Upper lobe of right lung (tissue), 1 donor: Measurements from ENCODE around the gene CD9. TPM values are rescaled to one million over a fixed set of nuclear protein-coding genes. Genes with fewer than 3 reads are reported as not detected.
A peak's percentile ranks its signal among the peaks of the same experiment; 100 is the strongest.

Experiments used
- ATAC-seq: fragments of 200-7000 bp; cut with Tn5 transposase; one replicate; pipeline ENCODE4 v1.9.1; 2020; ENCODE audit warnings: mild to moderate bottlenecking, moderate library complexity
- DNase-seq: peaks from one replicate; pipeline ENCODE4 v3.0.0-alpha.2; 2020
- H3K27ac ChIP-seq: fragments of 200-600 bp; one replicate; pipeline ENCODE4 v1.8.0; 2022
- H3K27me3 ChIP-seq: fragments of 200-600 bp; one replicate; pipeline ENCODE4 v1.8.0; 2022; ENCODE audit warnings: mild to moderate bottlenecking
- H3K36me3 ChIP-seq: fragments of 200-600 bp; one replicate; pipeline ENCODE4 v1.8.0; 2022
- H3K4me1 ChIP-seq: fragments of 200-600 bp; one replicate; pipeline ENCODE4 v1.8.0; 2022
- H3K4me3 ChIP-seq: fragments of 200-600 bp; one replicate; pipeline ENCODE4 v1.8.0; 2022; ENCODE audit warnings: mild to moderate bottlenecking
- H3K9me3 ChIP-seq: fragments of 200-600 bp; one replicate; pipeline ENCODE4 v1.8.0; 2022
- CTCF ChIP-seq: fragments of 200-600 bp; IDR thresholded peaks from one replicate; pipeline ENCODE4 v1.8.0; 2022; ENCODE audit warnings: antibody characterized with exemption
- intact Hi-C: fragments of 100-400 bp; cut with DNase I; formaldehyde crosslinking; loops from one replicate; pipeline ENCODE4 v1.11.0; 2022
- total RNA-seq: library from RNA; stranded (reverse); fragmentation: NEBNext Ultra II Directional; extraction: Animal tissue kit (Norgen Biotek cat#: 25700); gene quantifications from one replicate; pipeline ENCODE4 v1.2.1, GENCODE V29; 2021
- donor health status: DM: no; HTN: yes; CAD: no; lungs with severe emphysema.

The CD9 gene
- total RNA-seq, 1 donor from 2014 or later, result 445 TPM

DNA sequence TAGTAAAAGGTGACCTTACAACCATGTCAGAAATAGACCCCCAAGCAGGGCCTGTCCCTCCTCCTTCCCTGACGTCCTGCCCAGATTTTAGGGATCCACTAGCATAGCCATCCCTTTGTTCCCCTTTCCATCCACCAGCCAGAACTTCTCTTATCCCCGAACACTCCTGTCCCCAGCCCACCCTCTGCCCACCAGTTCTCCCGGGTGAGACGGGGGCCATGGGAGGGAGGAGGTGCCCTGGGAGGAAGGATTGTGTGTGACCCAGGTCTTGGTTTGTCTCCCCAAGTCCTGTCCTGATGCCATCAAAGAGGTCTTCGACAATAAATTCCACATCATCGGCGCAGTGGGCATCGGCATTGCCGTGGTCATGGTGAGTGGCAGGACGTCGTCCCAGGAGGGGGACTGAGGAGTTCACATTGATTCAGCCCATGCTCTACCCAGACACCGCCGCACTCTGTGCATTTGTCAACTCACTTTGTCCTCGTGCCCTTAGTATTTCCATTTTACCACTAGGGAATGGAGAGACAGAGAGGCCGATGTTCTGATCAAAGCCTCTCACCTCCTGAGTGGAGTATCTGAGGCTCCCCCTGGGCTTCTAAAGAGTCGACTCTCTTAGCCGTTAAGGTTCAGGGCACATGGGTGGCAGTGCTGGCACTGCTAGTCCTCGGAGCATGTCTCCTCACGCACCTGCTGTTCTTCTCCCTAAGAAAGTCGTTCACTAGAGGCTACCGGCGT is 35.9 kb downstream of the CD9 start:
- ATAC-seq (no peak), DNase-seq (peak; percentile 61)
- H3K9me3 ChIP-seq, result no peaks in the 10 kb centered on the region
- H3K36me3 ChIP-seq, result peaks cover 73% of the 10 kb centered on the region
- no peaks in the 10 kb centered on the region for H3K27me3 ChIP-seq
- no peak overlapping the region for H3K27ac ChIP-seq
- H3K4me3 ChIP-seq, result no peak overlapping the region
- intact Hi-C loops, result no loop called here
- H3K4me1 ChIP-seq, result peaks cover 22% of the 10 kb centered on the region
- no peak for TF ChIP-seq CTCF

DNA sequence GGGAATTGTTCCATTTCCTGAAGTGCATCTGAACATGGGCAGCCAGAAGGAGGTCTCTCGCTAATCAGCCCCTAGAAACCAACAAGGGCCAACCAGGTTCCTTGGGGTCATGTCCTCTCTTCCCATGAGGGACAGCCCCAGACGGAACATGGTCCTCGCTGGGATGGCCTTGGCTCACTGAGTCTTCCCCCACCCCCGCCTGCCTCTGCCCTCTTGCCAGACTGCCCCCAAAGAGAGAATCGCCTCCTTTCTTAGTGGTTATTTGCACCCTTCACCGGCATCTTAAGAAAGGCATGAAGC is 36.4 kb downstream of the CD9 start:
- TF ChIP-seq CTCF, result no peak
- Histone ChIP-seq H3K27me3 (no peaks in the 10 kb centered on the region), H3K4me3 (no peak overlapping the region), H3K36me3 (peaks cover 73% of the 10 kb centered on the region), H3K27ac (no peak overlapping the region), H3K9me3 (no peaks in the 10 kb centered on the region), H3K4me1 (peaks cover 22% of the 10 kb centered on the region)
- no peak for ATAC-seq
- intact Hi-C loops, result no loop called here
- DNase-seq, result peak; percentile 39

- ATAC-seq, result no peak
- no peaks in the 10 kb centered on the region for H3K27me3 ChIP-seq
- intact Hi-C loops, result no loop called here
- H3K4me3 ChIP-seq, result no peak overlapping the region
- peaks cover 66% of the 10 kb centered on the region for H3K36me3 ChIP-seq
- peaks cover 19% of the 10 kb centered on the region for H3K4me1 ChIP-seq
- H3K27ac ChIP-seq, result no peak overlapping the region
- TF ChIP-seq CTCF, result no peak
- no peak for DNase-seq
- H3K9me3 ChIP-seq, result no peaks in the 10 kb centered on the region
Observed at GRCh38 chr12:6237830-6238229, 37.6 kb downstream of the CD9 start.

- H3K27me3 ChIP-seq, result no peaks in the 10 kb centered on the region
- intact Hi-C loops, result no loop called here
- H3K36me3 ChIP-seq, result peaks cover 60% of the 10 kb centered on the region
- peaks cover 19% of the 10 kb centered on the region for H3K4me1 ChIP-seq
- DNase-seq, result peak; percentile 3
- no peaks in the 10 kb centered on the region for H3K9me3 ChIP-seq
- ATAC-seq, result no peak
- H3K4me3 ChIP-seq, result no peak overlapping the region
- H3K27ac ChIP-seq, result no peak overlapping the region
- no peak for TF ChIP-seq CTCF
Observed at GRCh38 chr12:6238875-6239274, 38.7 kb downstream of the CD9 start.

- Histone ChIP-seq H3K4me3 (no peak overlapping the region), H3K27me3 (no peaks in the 10 kb centered on the region), H3K36me3 (peaks cover 34% of the 10 kb centered on the region), H3K4me1 (peaks cover 12% of the 10 kb centered on the region), H3K9me3 (no peaks in the 10 kb centered on the region), H3K27ac (peak overlapping the region; percentile 30)
- intact Hi-C loops, result no loop called here
- ATAC-seq (peak; percentile 89), DNase-seq (peak; percentile 88)
- TF ChIP-seq CTCF, result no peak
Observed at GRCh38 chr12:6241495-6241894, 41.3 kb downstream of the CD9 start.

DNA sequence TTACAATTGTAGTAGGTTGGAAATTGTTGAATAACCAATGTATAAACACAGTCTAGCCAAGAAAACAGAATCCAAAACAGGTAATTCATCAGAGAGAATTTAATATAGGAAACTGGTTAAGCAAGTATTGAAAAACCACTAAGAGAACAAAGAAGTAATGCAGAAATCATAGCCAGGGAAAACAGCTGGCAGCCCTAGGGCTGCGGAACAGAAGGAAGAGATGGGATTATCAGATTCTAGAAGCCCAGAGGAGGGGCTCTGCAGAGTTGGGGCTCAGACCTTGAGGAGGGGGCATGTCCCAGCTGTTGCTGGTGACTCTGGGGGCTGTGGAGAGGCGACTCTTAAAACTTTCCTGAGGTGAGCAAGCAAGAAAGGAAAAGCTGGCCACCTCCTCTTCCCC is 49.4 kb downstream of the CD9 start:
- intact Hi-C loops, result no loop called here
- no peaks in the 10 kb centered on the region for H3K36me3 ChIP-seq
- DNase-seq, result peak; percentile 8
- peaks cover 4% of the 10 kb centered on the region for H3K4me1 ChIP-seq
- no peak for ATAC-seq
- no peaks in the 10 kb centered on the region for H3K9me3 ChIP-seq
- no peak overlapping the region for H3K4me3 ChIP-seq
- no peak for TF ChIP-seq CTCF
- H3K27me3 ChIP-seq, result no peaks in the 10 kb centered on the region
- H3K27ac ChIP-seq, result no peak overlapping the region
